ENCODE results near the gene ABCC10.

DNA sequence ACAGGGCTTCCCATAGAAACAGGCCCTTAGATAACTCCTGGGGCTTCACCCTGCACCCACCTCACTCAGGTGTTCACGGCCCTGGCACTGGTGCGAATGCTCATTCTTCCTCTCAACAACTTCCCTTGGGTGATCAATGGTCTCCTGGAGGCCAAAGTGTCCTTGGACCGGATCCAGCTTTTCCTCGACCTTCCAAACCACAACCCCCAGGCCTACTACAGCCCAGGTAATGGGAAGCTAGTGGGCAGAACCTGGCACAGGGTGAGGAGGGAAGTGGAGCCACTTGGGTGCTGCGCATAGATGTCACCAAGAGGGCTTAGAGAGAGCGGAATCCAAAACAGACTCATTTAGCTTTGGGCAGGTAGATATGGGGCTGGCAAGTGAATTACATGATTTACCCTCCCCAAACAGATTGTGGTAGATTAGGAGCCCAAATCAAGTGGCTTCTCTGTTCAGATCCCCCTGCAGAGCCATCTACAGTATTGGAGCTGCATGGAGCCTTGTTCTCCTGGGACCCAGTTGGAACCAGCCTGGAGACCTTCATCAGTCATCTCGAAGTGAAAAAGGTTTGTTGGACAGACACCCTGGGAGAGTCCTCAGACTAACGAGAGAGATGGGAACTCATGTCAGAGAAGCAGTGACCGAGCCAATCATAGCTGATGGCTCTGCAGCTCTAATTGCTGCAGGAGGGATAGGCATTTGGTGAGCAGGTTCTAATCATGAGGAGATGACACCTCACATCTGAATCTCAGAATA is 8.5 kb downstream of the ABCC10 start:
- TF ChIP-seq CTCF (conservative IDR thresholded peaks at IDR 0.05) (no peak), EZH2 (IDR thresholded peaks at IDR 0.05; ENCODE audit: low read depth) (no peak)
